Lung (tissue), 12 donors: ENCODE measurements around the gene PIGN. TPM values are rescaled to one million over a fixed set of nuclear protein-coding genes. Genes with fewer than 3 reads are reported as not detected.

Experiments used
- ATAC-seq: fragments of 200-7000 bp; cut with Tn5 transposase; one replicate; pipeline ENCODE4 v1.9.1; 2020; ENCODE audit warnings: moderate number of reproducible peaks; ENCODE audit not compliant: insufficient read depth, low FRiP score
- DNase-seq, 3 donors: peaks; one replicate each; pipeline ENCODE4 v3.0.0-alpha.2; 2013 to 2017
- H3K27ac ChIP-seq, 2 donors: one replicate each; pipeline ENCODE4 v1.5.1; 2013; ENCODE audit warnings: mild to moderate bottlenecking in 2 of 2, moderate library complexity in 2 of 2, control low read depth in 1 of 2, inconsistent platforms in 1 of 2, low read depth in 1 of 2, low read length in 1 of 2
- H3K27me3 ChIP-seq, 3 donors: one replicate each; pipeline ENCODE4 v1.5.1; 2013; ENCODE audit warnings: low read length in 2 of 3; ENCODE audit not compliant: control insufficient read depth in 3 of 3, insufficient read depth in 3 of 3
- H3K36me3 ChIP-seq, 4 donors: one replicate each; pipeline ENCODE4 v1.5.1; 2013; ENCODE audit warnings: low read length in 4 of 4, mild to moderate bottlenecking in 1 of 4, moderate library complexity in 1 of 4; ENCODE audit not compliant: control insufficient read depth in 4 of 4, insufficient read depth in 4 of 4
- H3K4me1 ChIP-seq, 5 donors: one replicate each; pipeline ENCODE4 v1.5.1; 2013; ENCODE audit warnings: low read length in 5 of 5, mild to moderate bottlenecking in 2 of 5, moderate library complexity in 1 of 5; ENCODE audit not compliant: control insufficient read depth in 5 of 5, insufficient read depth in 5 of 5
- H3K4me3 ChIP-seq: one replicate; pipeline ENCODE4 v1.5.1; 2013; ENCODE audit warnings: mild to moderate bottlenecking, control low read depth, moderate library complexity
- H3K9ac ChIP-seq, 2 donors: one replicate each; pipeline ENCODE4 v1.5.1; 2013; ENCODE audit warnings: low read length in 2 of 2, control low read depth in 1 of 2; ENCODE audit not compliant: insufficient read depth in 1 of 2
- H3K9me3 ChIP-seq, 4 donors: one replicate each; pipeline ENCODE4 v1.5.1; 2013; ENCODE audit warnings: low read length in 3 of 4, mild to moderate bottlenecking in 1 of 4, moderate library complexity in 1 of 4; ENCODE audit not compliant: control insufficient read depth in 4 of 4, insufficient read depth in 3 of 4
- WGBS, 2 donors: extraction: QIAGEN DNeasy Blood & Tissue Kit; methylation state at CpG; one replicate each; pipeline ENCODE4 v1.1.7; 2013; 5-methylcytosine and 5-hydroxymethylcytosine counted together
- polyA plus RNA-seq, 2 donors: library from polyadenylated mRNA; stranded (reverse); fragments of 200-250 nt; gene quantifications; one replicate each; pipeline ENCODE4 v1.2.1, GENCODE V29; 2013
- total RNA-seq, 2 donors: library from RNA; depleted of rRNA in 1 of 2; stranded (reverse); fragments of >200 nt in 1 of 2; gene quantifications; one replicate each; pipeline ENCODE4 v1.2.1, GENCODE V29; 2014 to 2021
- TF ChIP-seq, protein P1 (sequence below): IDR thresholded peaks from 2 replicates; pipeline ENCODE4 v1.5.1; 2012; ENCODE audit warnings: mild to moderate bottlenecking; ENCODE audit errors: control extremely low read depth, extremely low read depth
- donor health status: control.
- donor health status: control.
- donor health status: Bipolar disorder and iron deficiency.
- donor health status: healthy.
- donor health status: DM: yes; HTN: yes; CAD: no.

PIGN gene
- total and polyA plus RNA-seq, 4 donors: 5.7 to 62.5 (median 16.3) TPM

DNA sequence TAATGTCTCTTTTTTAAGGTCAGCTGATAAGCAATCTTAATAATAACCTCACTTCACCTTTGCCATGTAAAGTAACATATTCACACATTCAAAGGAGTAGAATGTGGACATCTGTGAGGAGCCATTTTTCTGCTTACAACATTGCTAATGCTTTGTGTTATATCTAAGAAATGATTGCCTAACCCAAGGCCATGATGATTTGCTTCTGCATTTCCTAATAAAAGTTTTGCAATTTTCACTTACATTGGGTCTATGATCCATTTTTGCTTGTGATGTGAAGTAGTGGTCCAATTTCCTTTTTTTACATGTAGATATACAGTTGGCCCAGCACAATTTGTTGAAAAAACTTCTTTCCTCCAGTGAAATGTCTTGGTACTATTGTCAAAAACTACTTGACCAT is 22.2 kb upstream of the PIGN start:
- H3K27me3 ChIP-seq: no peaks in the 10 kb centered on the region

DNA sequence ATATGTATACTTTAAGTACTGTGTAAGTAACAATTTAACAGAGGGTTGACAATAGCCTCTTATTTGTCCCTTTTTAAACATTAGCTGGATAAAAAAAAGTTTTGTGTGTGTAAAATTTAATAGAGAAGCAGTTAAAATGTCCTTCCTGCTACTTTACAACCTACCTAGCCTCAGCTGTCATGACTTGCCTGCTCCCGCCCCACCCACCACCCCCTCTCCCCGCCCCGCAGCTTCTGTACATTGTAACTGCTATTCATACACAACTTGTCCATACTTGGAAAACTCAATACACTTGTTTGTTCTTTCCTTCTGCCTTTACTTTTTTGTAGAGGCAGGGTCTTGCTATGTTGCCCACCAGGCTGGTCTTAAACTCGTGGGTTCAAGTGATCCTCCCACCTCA is 19.7 kb upstream of the PIGN start:
- no peak overlapping the region for H3K27ac ChIP-seq
- no peak overlapping the region for H3K9ac ChIP-seq
- H3K9me3 ChIP-seq: no peaks in the 10 kb centered on the region
- no peaks in the 10 kb centered on the region for H3K27me3 ChIP-seq
- ATAC-seq (no peak), DNase-seq (no peak)
- no peak overlapping the region for H3K4me3 ChIP-seq
- H3K4me1 ChIP-seq: peaks cover 0 to 5% (median 0%) of the 10 kb centered on the region in 5 donors
- WGBS, 2 donors: 99% methylated on average over 4 of the region's 4 CpGs
- H3K36me3 ChIP-seq: no peaks in the 10 kb centered on the region
- TF ChIP-seq, protein P1, sequence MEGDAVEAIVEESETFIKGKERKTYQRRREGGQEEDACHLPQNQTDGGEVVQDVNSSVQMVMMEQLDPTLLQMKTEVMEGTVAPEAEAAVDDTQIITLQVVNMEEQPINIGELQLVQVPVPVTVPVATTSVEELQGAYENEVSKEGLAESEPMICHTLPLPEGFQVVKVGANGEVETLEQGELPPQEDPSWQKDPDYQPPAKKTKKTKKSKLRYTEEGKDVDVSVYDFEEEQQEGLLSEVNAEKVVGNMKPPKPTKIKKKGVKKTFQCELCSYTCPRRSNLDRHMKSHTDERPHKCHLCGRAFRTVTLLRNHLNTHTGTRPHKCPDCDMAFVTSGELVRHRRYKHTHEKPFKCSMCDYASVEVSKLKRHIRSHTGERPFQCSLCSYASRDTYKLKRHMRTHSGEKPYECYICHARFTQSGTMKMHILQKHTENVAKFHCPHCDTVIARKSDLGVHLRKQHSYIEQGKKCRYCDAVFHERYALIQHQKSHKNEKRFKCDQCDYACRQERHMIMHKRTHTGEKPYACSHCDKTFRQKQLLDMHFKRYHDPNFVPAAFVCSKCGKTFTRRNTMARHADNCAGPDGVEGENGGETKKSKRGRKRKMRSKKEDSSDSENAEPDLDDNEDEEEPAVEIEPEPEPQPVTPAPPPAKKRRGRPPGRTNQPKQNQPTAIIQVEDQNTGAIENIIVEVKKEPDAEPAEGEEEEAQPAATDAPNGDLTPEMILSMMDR: no peak

More for the DNA sequence above, 22.2 kb upstream of the PIGN start:
- Histone ChIP-seq H3K4me1 (peaks cover 0 to 5% (median 0%) of the 10 kb centered on the region in 5 donors), H3K4me3 (no peak overlapping the region), H3K9ac (no peak overlapping the region), H3K27ac (no peak overlapping the region), H3K36me3 (peaks cover 4 to 6% (median 6%) of the 10 kb centered on the region in 4 donors), H3K9me3 (no peaks in the 10 kb centered on the region)
- ATAC-seq (no peak), DNase-seq (no peak)
- TF ChIP-seq, protein P1: no peak

DNA sequence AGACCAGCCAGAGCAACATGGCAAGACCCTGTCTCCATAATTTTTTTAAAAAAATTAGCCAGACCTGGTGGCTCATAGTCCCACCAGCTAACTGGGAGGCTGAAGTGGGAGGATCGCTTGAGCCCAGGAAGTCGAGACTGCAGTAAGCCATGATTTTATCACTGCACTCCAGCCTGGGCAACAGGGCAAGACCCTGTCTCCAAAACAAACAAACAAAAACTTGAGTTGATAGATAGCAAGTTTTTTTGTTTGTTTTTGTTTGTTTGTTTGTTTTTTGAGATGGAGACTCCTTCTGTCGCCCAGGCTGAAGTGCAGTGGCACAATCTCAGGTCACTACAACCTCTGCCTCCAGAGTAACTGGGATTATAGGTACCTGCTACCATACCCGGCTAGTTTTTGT is 19.0 kb upstream of the PIGN start:
- TF ChIP-seq, protein P1: no peak
- H3K9ac ChIP-seq: no peak overlapping the region

DNA sequence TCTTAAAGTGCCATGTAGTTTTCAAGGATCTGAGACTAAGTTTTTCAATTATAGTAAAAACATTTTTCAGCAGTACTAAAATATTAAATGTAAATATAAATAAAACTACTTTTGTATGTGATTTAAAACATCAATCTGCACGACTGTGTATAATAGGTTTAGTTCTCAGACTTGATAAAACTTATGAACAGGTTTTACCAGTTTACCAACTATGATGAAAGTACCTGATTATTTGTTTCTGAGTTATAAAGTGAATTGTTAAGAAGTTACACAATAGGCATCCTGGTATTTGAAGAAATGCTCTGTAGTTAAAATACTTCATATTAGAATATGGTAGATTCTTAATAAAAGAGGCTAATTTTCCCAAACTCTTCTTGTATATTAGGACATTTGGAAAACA is 15.0 kb upstream of the PIGN start:
- no peak overlapping the region for H3K9ac ChIP-seq
- ATAC-seq: no peak
- 39 to 79% methylated on average over 1 of the region's 1 CpG for WGBS, 2 donors

More for the DNA sequence above, 19.0 kb upstream of the PIGN start:
- H3K4me1 ChIP-seq: peaks cover 0 to 5% (median 0%) of the 10 kb centered on the region in 5 donors
- DNase-seq (no peak), ATAC-seq (no peak)
- H3K4me3 ChIP-seq: no peak overlapping the region
- WGBS, 2 donors: 98 to 99% methylated on average over 4 of the region's 4 CpGs
- H3K27ac ChIP-seq: no peak overlapping the region
- H3K9me3 ChIP-seq: no peaks in the 10 kb centered on the region
- H3K27me3 ChIP-seq: no peaks in the 10 kb centered on the region
- no peaks in the 10 kb centered on the region for H3K36me3 ChIP-seq

More for the DNA sequence above, 15.0 kb upstream of the PIGN start:
- no peaks in the 10 kb centered on the region for H3K36me3 ChIP-seq
- H3K4me3 ChIP-seq: no peak overlapping the region
- no peaks in the 10 kb centered on the region for H3K9me3 ChIP-seq
- no peaks in the 10 kb centered on the region for H3K27me3 ChIP-seq
- TF ChIP-seq, protein P1: no peak
- H3K4me1 ChIP-seq: peaks cover 0 to 8% (median 0%) of the 10 kb centered on the region in 5 donors
- DNase-seq: peak in 2 of 3 donors; percentile 31 to 32
- H3K27ac ChIP-seq: no peak overlapping the region
